Testis (tissue), 3 donors: Measurements from ENCODE around the gene MS4A8. TPM values are rescaled to one million over a fixed set of nuclear protein-coding genes. Genes with fewer than 3 reads are reported as not detected.
A peak's percentile ranks its signal among the peaks of the same experiment; 100 is the strongest.

Source experiments
- DNase-seq: peaks from one replicate; pipeline ENCODE4 v3.0.0-alpha.2; 2019
- H3K27ac ChIP-seq, 2 donors: fragments of 200-600 bp; sonication (generic); one replicate each; pipeline ENCODE4 v1.5.1; 2019
- H3K27me3 ChIP-seq: fragments of 200-600 bp; sonication (generic); one replicate; pipeline ENCODE4 v1.5.1; 2019
- H3K36me3 ChIP-seq: fragments of 200-600 bp; sonication (generic); one replicate; pipeline ENCODE4 v1.5.1; 2017; ENCODE audit warnings: low read depth; ENCODE audit errors: missing control alignments
- H3K4me1 ChIP-seq: fragments of 200-600 bp; sonication (generic); one replicate; pipeline ENCODE4 v1.5.1; 2019
- H3K4me3 ChIP-seq, 2 donors: fragments of 200-600 bp; sonication (generic); one replicate each; pipeline ENCODE4 v1.5.1; 2017 to 2019
- H3K9me3 ChIP-seq: fragments of 200-600 bp; sonication (generic); one replicate; pipeline ENCODE4 v1.5.1; 2017
- CTCF ChIP-seq, 3 experiments: fragments of 450-650 bp in 2 of 3; fragments of 200-600 bp in 1 of 3; sonication (generic) in 1 of 3; IDR thresholded peaks; one replicate each; pipeline ENCODE4 v1.5.1; 2016 to 2019; ENCODE audit warnings: antibody characterized with exemption in 3 of 3, mild to moderate bottlenecking in 2 of 3, moderate library complexity in 1 of 3
- POLR2A ChIP-seq: fragments of 450-650 bp; IDR thresholded peaks from one replicate; pipeline ENCODE4 v1.6.1; 2017; ENCODE audit warnings: antibody characterized with exemption, mild to moderate bottlenecking, moderate library complexity
- WGBS, 2 donors: methylation state at CpG; one replicate each; pipeline ENCODE4 v1.1.5; 2018; 5-methylcytosine and 5-hydroxymethylcytosine counted together
- intact Hi-C: fragments of 100-400 bp; cut with DNase I; formaldehyde crosslinking; loops from one replicate; pipeline ENCODE4 v1.15.1; 2023; ENCODE audit warnings: low total_unique reads
- polyA plus RNA-seq: library from polyadenylated mRNA; stranded (reverse); fragments of 350-450 nt; fragmentation: Illumina TruSeq; extraction: RNeasy Lipid Tissue Mini Kit (QIAGEN cat#74804); gene quantifications from one replicate; pipeline ENCODE4 v1.2.3, GENCODE V29; 2014; ENCODE audit warnings: low read depth, low replicate concordance; ENCODE audit not compliant: insufficient read depth
- total RNA-seq, 2 donors: library from RNA; depleted of rRNA; stranded (reverse); fragments of >200 nt; gene quantifications; one replicate each; pipeline ENCODE4 v1.2.3, GENCODE V29; 2016

MS4A8 gene
- total and polyA plus RNA-seq, 3 donors from 2014 or later = 0.31 to 3.3 (median 0.43) TPM

GRCh38 chr11:60761436-60762190 lies 62.2 kb downstream of the MS4A8 start:
- intact Hi-C loops = no loop called here
- Histone ChIP-seq H3K27me3 (no peaks in the 10 kb centered on the region), H3K4me1 (no peaks in the 10 kb centered on the region), H3K9me3 (no peaks in the 10 kb centered on the region), H3K36me3 (no peaks in the 10 kb centered on the region), H3K27ac (no peak overlapping the region), H3K4me3 (no peak overlapping the region)
- DNase-seq = no peak
- TF ChIP-seq CTCF (IDR thresholded peaks at IDR 0.05) (no peak), POLR2A (no peak)
- 87 to 89% methylated on average over 4 of the region's 4 CpGs for WGBS, 2 donors

GRCh38 chr11:60762851-60763691 lies 63.7 kb downstream of the MS4A8 start:
- Histone ChIP-seq H3K27me3 (no peaks in the 10 kb centered on the region), H3K9me3 (no peaks in the 10 kb centered on the region), H3K27ac (no peak overlapping the region), H3K4me3 (no peak overlapping the region), H3K36me3 (no peaks in the 10 kb centered on the region), H3K4me1 (no peaks in the 10 kb centered on the region)
- WGBS, 2 donors = 73 to 83% methylated on average over 11 of the region's 11 CpGs
- intact Hi-C loops = no loop called here
- TF ChIP-seq CTCF (IDR thresholded peaks at IDR 0.05) (peak in 2 of 3 experiments; percentile 19 to 22), POLR2A (no peak)
- no peak for DNase-seq

GRCh38 chr11:60763692-60764369 lies 64.4 kb downstream of the MS4A8 start:
- DNase-seq = no peak
- no peak for TF ChIP-seq CTCF (IDR thresholded peaks at IDR 0.05)
- TF ChIP-seq POLR2A = no peak
- H3K27ac ChIP-seq = no peak overlapping the region
- no peaks in the 10 kb centered on the region for H3K4me1 ChIP-seq
- no peaks in the 10 kb centered on the region for H3K27me3 ChIP-seq
- H3K9me3 ChIP-seq = no peaks in the 10 kb centered on the region
- H3K4me3 ChIP-seq = no peak overlapping the region
- intact Hi-C loops = no loop called here
- WGBS, 2 donors = 88 to 93% methylated on average over 4 to 11 of the region's 11 CpGs
- H3K36me3 ChIP-seq = no peaks in the 10 kb centered on the region

GRCh38 chr11:60764879-60765278 lies 65.5 kb downstream of the MS4A8 start:
- TF ChIP-seq CTCF (IDR thresholded peaks at IDR 0.05) (no peak), POLR2A (no peak)
- no peak for DNase-seq
- Histone ChIP-seq H3K4me1 (no peaks in the 10 kb centered on the region), H3K36me3 (no peaks in the 10 kb centered on the region), H3K4me3 (no peak overlapping the region), H3K9me3 (no peaks in the 10 kb centered on the region), H3K27me3 (no peaks in the 10 kb centered on the region), H3K27ac (no peak overlapping the region)
- intact Hi-C loops = no loop called here
- 50 to 64% methylated on average over 1 of the region's 1 CpG for WGBS, 2 donors
